Right lobe of liver (tissue), 6 donors: ENCODE measurements around the gene KIR2DL3. TPM values are rescaled to one million over a fixed set of nuclear protein-coding genes. Genes with fewer than 3 reads are reported as not detected.
"Not testable (repeated sequence)": the region's sequence is repeated elsewhere in the genome, so short reads cannot be mapped to it uniquely, and the experiment has no call there.

Experiments
- ATAC-seq, 4 donors: fragments of 200-7000 bp; cut with Tn5 transposase; one replicate each; pipeline ENCODE4 v1.9.1; 2020; ENCODE audit warnings: mild to moderate bottlenecking in 4 of 4, moderate library complexity in 4 of 4
- DNase-seq, 3 donors: peaks; one replicate each; pipeline ENCODE4 v3.0.0-alpha.2; 2020
- H3K27ac ChIP-seq, 3 donors: fragments of 200-600 bp; one replicate each; pipeline ENCODE4 v1.8.0; 2022
- H3K27me3 ChIP-seq, 2 donors: fragments of 200-600 bp; one replicate each; pipeline ENCODE4 v1.8.0; 2022
- H3K36me3 ChIP-seq, 4 donors: fragments of 200-600 bp; sonication (generic) in 1 of 4; one replicate each; pipeline versions ENCODE4 v1.5.1 to v1.8.0; 2017 to 2022; ENCODE audit warnings: control low read depth in 1 of 4
- H3K4me1 ChIP-seq, 4 donors: fragments of 200-600 bp; sonication (generic) in 1 of 4; one replicate each; pipeline versions ENCODE4 v1.5.1 to v1.8.0; 2017 to 2022; ENCODE audit warnings: control low read depth in 1 of 4
- H3K4me3 ChIP-seq, 3 donors: fragments of 200-600 bp; one replicate each; pipeline ENCODE4 v1.8.0; 2022
- H3K9me3 ChIP-seq, 4 donors: fragments of 200-600 bp; sonication (generic) in 1 of 4; one replicate each; pipeline versions ENCODE4 v1.5.1 to v1.8.0; 2017 to 2022; ENCODE audit warnings: control low read depth in 1 of 4
- CTCF ChIP-seq, 4 donors: fragments of 200-600 bp in 3 of 4; fragments of 450-650 bp in 1 of 4; IDR thresholded peaks; one replicate each; pipeline versions ENCODE4 v1.5.1 to v1.8.0; 2016 to 2022; ENCODE audit warnings: antibody characterized with exemption in 4 of 4, mild to moderate bottlenecking in 2 of 4
- POLR2A ChIP-seq: fragments of 450-650 bp; IDR thresholded peaks from one replicate; pipeline ENCODE4 v1.6.1; 2017; ENCODE audit warnings: antibody characterized with exemption, mild to moderate bottlenecking
- WGBS: methylation state at CpG from one replicate; pipeline ENCODE4 v1.1.6; 2018; ENCODE audit warnings: low coverage, low lambda C conversion rate; ENCODE audit not compliant: insufficient coverage; ENCODE audit errors: missing lambda C conversion rate; 5-methylcytosine and 5-hydroxymethylcytosine counted together
- intact Hi-C, 2 donors: fragments of 100-400 bp; cut with DNase I; formaldehyde crosslinking; loops; one replicate each; pipeline versions ENCODE4 v1.11.2 to v1.14.1; 2022
- total RNA-seq, 6 experiments: library from RNA; depleted of rRNA in 2 of 6; stranded (reverse); fragments of >200 nt in 2 of 6; fragmentation: NEBNext Ultra II Directional in 3 of 6; extraction: Animal tissue kit (Norgen Biotek cat#: 25700) in 3 of 6; gene quantifications; one replicate each; pipeline versions ENCODE4 v1.1.0 to v1.2.4, GENCODE V29; 2016 to 2023
- donor health status: DM: no; HTN: yes; CAD: no.
- donor health status: DM: no; HTN: no; CAD: no.
- donor health status: DM: no; HTN: no; CAD: no.
- donor health status: DM: no; HTN: yes; CAD: no.
- donor health status: DM: no; HTN: yes; CAD: no.

The KIR2DL3 gene
- total RNA-seq, 6 experiments from 2014 or later, result not detected

- no CpG with 5 or more reads among the region's 2 CpGs for WGBS
- Histone ChIP-seq H3K4me1 (no peaks in the 10 kb centered on the region), H3K4me3 (no peak overlapping the region), H3K36me3 (no peaks in the 10 kb centered on the region), H3K27me3 (no peaks in the 10 kb centered on the region), H3K9me3 (no peaks in the 10 kb centered on the region), H3K27ac (no peak overlapping the region)
- no peak for TF ChIP-seq POLR2A
- no peak for TF ChIP-seq CTCF (IDR thresholded peaks at IDR 0.05)
- ATAC-seq (peak in 1 of 4 donors; percentile 12), DNase-seq (no peak)
- intact Hi-C loops, result no loop called here
Observed at GRCh38 chr19:54696766-54697165, 41.5 kb upstream of the KIR2DL3 start.

- intact Hi-C loops, ATAC-seq: not testable (repeated sequence)
Observed at GRCh38 chr19:54697716-54698115, 40.6 kb upstream of the KIR2DL3 start.

GRCh38 chr19:54704928-54705327 is 33.4 kb upstream of the KIR2DL3 start:
- H3K27me3 ChIP-seq, result no peaks in the 10 kb centered on the region
- H3K9me3 ChIP-seq, result no peaks in the 10 kb centered on the region
- 62% methylated on average over 6 of the region's 8 CpGs for WGBS
- intact Hi-C loops, result no loop called here
- no peak overlapping the region for H3K4me3 ChIP-seq
- TF ChIP-seq POLR2A (no peak), CTCF (IDR thresholded peaks at IDR 0.05) (no peak)
- no peaks in the 10 kb centered on the region for H3K4me1 ChIP-seq
- no peaks in the 10 kb centered on the region for H3K36me3 ChIP-seq
- no peak for ATAC-seq
- DNase-seq, result no peak
- H3K27ac ChIP-seq, result no peak overlapping the region

More at GRCh38 chr19:54697716-54698115, 40.6 kb upstream of the KIR2DL3 start:
- H3K36me3 ChIP-seq, DNase-seq, H3K27me3 ChIP-seq, H3K9me3 ChIP-seq, H3K4me1 ChIP-seq, H3K27ac ChIP-seq, H3K4me3 ChIP-seq: not testable (repeated sequence)
- 65% methylated on average over 2 of the region's 13 CpGs for WGBS

- TF ChIP-seq POLR2A, result no peak
- TF ChIP-seq CTCF (IDR thresholded peaks at IDR 0.05), result no peak
- H3K9me3 ChIP-seq, result no peaks in the 10 kb centered on the region
- WGBS, result no CpG with 5 or more reads among the region's 4 CpGs
- peak in 2 of 4 donors; percentile 15 to 29 for ATAC-seq
- H3K27ac ChIP-seq, result no peak overlapping the region
- intact Hi-C loops, result no loop called here
- no peak overlapping the region for H3K4me3 ChIP-seq
- DNase-seq, result no peak
- no peaks in the 10 kb centered on the region for H3K36me3 ChIP-seq
- no peaks in the 10 kb centered on the region for H3K27me3 ChIP-seq
- no peaks in the 10 kb centered on the region for H3K4me1 ChIP-seq
Observed at GRCh38 chr19:54707962-54708361, 30.4 kb upstream of the KIR2DL3 start.

GRCh38 chr19:54708781-54709180 is 29.5 kb upstream of the KIR2DL3 start:
- no peaks in the 10 kb centered on the region for H3K36me3 ChIP-seq
- H3K27ac ChIP-seq, result no peak overlapping the region
- ATAC-seq (no peak), DNase-seq (no peak)
- intact Hi-C loops, result no loop called here
- TF ChIP-seq POLR2A (no peak), CTCF (IDR thresholded peaks at IDR 0.05) (no peak)
- H3K27me3 ChIP-seq, result no peaks in the 10 kb centered on the region
- H3K4me1 ChIP-seq, result no peaks in the 10 kb centered on the region
- no peaks in the 10 kb centered on the region for H3K9me3 ChIP-seq
- H3K4me3 ChIP-seq, result no peak overlapping the region
- WGBS, result 90% methylated on average over 2 of the region's 7 CpGs
